ENCODE data around the gene PSG6.
"Not testable (repeated sequence)": the region's sequence is repeated elsewhere in the genome, so short reads cannot be mapped to it uniquely, and the experiment has no call there.

The PSG6 gene

DNA sequence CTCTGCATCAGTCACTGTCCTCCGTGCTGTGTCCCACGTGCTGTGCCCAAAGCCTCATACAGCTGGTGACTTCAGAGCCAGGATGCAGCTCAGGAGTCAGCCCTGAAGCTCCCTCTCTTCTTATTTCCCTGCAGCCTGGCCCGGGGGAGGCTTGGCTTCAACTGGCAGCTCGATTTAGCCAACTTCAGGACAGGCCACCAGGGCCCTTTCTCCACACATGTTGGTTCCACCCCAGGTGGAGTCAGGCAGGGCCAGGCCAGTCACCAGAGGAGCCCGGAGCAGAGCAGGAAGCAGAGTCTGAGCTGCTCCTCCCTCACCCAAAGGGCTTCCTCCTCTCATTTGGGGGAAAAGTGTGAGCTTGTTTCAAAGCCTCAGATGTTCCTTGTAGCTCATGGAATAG lies 11.5 kb downstream of the PSG6 start:
- not testable (repeated sequence) for DNase-seq (ENCODE audit: low spot score)

DNA sequence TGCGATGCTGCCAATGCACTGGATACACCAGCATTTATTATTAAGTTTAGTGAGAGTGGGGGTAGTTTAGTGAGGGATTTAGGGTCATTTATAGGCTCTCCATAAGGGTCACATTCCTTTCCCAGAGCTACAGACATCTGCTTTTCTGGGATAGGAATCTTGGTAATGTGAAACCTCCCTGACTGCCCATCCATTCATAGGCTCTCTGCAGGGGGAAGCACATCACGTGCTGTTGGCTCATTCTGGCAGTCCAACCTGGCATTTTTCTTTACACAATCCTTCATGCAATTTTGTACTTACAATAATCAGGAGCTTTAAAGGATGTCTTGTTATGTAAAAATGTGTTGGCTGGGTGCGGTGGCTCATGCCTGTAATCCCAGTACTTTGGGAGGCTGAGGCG lies 17.1 kb downstream of the PSG6 start:
- not testable (repeated sequence) for DNase-seq (ENCODE audit: low spot score)

DNA sequence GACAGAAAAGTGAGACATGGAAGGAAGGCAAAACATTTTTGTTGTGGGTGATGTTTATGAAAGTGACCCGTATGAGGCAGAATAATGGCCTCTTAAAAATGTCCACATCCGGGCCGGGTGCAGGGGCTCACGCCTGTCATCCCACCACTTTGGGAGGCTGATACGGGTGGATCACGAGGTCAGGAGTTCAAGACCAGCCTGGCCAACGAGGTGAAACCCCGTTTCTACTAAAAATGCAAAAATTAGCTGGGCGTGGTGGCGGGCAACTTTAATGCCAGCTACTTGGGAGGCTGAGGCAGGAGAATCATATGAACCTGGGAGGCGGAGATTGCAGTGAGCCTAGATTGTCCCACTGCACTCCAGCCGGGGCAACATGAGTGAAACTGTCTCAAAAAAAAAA lies 18.0 kb downstream of the PSG6 start:
- not testable (repeated sequence) for DNase-seq (ENCODE audit: low spot score)

DNA sequence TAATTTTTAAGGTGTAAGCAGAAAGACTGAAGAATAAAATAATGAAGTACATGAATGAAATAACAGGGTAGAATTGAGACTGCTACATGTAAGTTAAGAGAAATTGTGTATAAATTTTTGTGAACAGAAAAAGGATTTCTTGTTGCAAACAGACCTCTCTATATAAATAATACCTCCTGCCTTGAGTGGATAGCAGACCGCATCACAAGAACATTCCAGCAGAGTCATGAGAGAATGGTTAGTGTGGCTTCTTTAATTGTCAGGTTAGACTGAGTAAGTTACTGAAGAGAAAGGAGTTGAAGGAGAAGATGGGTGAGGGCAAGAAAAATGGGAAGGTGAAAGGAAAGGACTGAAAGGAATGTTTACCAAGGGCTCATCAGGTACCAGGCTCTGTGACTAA lies 18.6 kb downstream of the PSG6 start:
- DNase-seq (ENCODE audit: low spot score) = peak; percentile 47

DNA sequence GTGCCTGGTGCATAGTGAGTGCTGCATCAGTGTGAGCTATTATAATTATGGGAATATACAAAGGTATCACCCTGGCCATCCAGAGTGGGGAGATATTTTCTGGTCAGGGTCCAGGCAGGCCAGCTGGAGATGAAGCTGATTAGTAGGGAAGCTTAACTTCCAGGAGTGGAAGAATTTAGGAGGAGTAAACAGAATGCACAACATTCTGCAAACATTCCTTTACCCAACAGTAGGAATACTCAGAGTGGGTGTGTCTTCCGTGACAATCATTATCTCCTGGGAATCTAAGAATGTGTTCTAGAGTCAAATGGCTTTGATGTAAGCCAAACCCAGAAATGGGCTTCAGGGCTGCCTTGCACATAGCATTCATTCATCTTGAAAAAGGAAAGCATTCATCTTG lies 19.0 kb downstream of the PSG6 start:
- DNase-seq (ENCODE audit: low spot score) = peak; percentile 69

DNA sequence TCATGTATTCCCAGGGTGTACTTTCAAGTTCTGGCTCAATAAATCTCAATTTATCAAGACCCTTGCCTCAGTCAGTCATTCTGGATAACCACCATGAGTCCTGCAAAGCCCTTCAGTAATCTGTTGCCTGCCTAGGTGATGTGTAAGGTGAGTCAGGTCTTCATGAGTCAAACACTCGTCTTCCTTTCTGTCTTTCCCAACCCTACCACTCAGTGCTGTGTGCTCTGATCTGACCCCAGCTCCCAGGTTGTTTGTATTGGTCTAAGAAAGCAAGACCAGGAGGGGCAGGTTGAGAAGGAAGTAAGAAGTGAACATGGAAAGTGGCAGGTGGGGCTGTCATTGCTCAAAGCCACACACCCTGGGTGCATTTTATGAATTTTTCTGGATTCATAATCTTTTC lies 20.0 kb downstream of the PSG6 start:
- peak; percentile 52 for DNase-seq (ENCODE audit: low spot score)

DNA sequence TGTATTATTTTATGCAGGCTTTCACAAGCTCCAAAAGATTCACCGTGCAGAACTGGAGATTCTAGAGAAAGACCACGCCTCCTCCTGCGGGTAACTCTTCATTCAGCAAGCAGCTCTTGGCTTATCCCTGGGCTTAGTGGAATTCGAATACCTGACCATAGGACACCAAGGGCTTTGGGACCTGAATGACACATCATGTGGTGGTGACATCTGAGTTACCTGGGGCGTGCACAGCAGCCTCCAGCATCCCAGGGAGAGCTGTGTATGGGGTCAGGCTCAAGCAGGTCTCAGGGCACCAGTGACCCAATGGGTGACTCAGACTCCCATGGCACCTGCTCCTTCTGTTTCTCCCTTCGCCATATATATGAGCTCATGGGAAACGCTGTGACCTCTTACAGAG lies 27.2 kb downstream of the PSG6 start:
- not testable (repeated sequence) for DNase-seq (ENCODE audit: low spot score)

DNA sequence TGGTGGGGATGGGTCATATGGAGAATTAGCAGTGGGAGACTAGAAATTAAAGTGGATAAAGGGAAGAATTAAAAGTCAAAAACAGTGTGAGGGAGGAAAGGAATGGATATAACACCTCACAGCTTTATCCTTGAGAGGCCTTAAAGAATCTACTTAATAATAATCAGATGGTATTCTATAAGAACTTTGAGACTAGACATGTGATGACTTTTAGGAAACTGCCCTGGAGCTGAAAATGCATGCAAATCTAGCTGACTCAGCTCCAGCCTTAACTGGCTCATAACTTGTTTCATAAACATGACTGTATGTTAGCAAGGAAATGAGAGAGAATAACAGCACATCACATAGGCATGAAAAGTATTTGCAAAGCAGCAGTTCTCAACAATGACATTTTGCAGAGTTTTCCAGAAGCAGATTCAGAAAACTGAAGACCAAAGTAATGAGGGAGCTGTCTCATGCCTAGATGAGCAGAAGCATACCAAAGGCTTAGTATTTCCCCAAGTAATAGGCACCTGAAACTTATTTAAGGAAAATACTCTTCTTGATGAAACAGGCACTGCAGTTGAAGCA lies 29.7 kb downstream of the PSG6 start:
- not testable (repeated sequence) for DNase-seq (ENCODE audit: low spot score)

DNA sequence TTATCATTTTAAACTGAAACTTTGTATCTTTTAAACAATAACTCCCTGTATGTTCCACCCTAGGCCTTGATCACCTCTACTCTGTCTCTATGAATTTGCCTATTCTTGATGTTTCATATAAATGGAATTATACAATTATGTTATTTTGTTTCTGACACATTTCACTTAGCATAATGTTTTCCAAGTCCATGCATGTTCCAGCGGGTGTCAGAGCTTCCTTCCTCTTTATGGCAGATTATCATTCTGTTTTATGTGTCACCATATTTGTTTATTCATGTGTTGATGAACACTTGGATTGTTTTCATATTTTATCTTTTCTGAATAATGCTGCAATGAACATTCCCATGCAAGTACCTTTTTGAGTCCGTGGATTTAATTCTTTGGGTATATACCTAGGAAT lies 35.0 kb downstream of the PSG6 start:
- not testable (repeated sequence) for DNase-seq (ENCODE audit: low spot score)

DNA sequence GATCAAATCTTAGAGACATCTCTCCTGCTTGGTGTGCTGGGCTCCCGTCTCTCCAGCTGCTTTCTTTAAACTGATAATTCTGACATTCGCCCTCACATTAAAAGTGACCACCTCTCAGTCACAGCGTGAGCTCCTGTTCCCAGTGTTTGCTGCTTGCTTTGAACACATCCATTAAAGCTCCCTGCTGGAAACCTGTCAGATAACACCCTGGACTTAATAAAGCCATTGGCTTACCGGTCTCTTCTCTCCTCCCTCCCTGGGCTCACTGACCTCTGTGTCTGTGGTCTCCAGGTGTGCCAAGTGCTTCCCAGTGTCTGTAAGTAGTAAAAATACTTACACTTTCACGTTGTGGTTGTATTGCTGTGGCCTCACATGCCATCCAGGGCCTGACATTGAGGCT lies 35.7 kb downstream of the PSG6 start:
- not testable (repeated sequence) for DNase-seq (ENCODE audit: low spot score)

DNA sequence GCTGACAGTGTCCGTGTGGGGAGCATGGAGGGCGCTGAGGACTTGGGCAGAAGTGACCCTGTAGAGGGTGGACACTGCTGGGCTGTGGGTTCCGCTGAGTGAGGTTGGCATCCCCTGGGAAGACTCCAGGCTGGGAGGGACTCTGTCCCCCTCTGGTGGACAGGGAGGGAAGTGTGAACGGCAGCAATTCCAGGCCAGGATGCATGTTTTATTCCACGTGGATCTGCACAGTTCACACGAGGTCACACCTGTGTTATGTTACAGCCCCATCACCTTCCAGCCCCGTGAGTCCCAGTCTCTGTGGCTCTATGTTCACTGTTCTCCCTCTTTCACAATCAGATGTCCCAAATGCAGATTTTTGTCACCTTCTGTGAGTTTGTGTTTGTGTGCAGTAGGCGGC lies 36.4 kb downstream of the PSG6 start:
- DNase-seq (ENCODE audit: low spot score) = peak; percentile 61

DNA sequence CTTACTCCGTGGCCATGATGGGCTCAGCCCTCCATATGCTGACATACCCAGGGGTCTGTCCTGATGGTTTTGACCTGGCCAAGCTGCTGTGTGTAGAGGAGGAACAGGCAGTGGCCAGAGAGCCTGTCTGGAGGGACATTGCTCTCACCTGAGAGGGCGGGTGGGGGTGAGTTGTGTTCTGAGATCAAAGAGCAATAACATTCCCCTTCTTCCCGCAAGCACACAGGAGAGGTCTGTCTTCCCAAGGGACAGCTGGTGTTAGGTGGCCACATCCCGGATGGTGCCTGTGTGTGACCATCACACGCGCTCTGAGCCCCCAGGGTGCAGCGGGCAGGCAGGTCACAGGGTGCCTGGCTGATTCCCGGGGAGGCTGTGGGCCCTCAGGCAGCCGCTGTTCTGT lies 37.1 kb downstream of the PSG6 start:
- DNase-seq (ENCODE audit: low spot score) = peak; percentile 95

DNA sequence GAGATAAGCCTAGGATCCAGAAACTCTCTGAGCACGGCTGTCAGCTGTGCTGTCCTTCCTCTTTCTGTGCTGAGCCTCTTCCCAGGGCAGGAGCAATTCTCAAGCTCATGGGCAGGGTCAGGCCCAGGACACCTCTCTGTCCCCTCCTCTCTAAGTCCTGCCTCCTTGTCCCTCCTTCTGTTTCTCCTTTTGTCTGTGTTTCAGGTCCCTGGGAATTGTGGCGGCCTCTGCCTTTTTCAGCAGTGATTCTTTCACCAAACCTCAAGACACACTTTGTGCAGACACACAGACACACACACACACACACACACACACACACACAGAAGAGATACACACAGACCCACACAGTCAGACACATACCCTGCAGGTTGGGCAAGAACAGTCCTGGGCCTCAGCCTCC lies 38.1 kb downstream of the PSG6 start, which contains the start of gene PSG1:
PSG1 (minus strand) TSS at position 101 of the 400 bp plus-strand sequence. CDS start 132 bp downstream, outside the sequence.
- peak; percentile 39 for DNase-seq (ENCODE audit: low spot score)

DNA sequence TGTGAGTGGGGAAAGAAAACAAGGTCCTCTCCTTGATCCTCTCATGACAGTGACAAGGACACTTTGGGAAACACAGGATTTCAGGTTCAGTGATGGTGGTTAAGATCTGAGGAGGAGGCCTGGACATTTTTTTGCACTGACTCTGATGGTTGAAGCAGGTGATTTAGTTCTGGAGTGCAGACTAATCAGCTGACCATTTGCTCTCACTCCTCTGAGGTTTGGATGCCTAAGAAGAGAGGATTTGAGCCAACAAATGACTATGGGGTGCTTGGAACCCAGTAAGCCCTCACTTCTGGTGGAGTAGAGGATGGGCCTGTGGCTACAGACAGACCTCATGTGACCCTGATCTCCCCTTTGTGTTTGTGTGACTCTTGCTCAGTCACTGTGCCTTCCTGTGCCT lies 41.1 kb downstream of the PSG6 start:
- DNase-seq (ENCODE audit: low spot score) = peak; percentile 36

DNA sequence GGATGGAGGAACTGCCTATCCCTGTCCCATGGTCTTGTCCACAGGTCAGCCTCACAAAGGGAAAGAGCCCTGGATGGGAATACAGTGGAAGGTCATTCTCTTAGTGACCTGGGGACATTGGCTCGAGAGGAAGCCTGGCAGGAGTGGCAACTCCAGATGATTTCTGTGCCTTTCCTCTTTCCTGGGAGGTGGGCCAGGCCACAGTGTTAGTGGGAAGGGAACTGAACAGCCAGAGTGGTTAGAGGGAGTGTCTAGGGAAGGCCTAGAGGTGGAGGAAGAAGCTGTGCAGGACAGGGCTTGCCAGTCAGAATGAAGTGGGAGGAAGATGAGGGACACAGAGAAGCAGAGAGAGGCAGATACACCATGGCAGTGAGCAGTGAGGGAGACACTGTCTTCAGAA lies 41.8 kb downstream of the PSG6 start:
- peak; percentile 46 for DNase-seq (ENCODE audit: low spot score)

DNA sequence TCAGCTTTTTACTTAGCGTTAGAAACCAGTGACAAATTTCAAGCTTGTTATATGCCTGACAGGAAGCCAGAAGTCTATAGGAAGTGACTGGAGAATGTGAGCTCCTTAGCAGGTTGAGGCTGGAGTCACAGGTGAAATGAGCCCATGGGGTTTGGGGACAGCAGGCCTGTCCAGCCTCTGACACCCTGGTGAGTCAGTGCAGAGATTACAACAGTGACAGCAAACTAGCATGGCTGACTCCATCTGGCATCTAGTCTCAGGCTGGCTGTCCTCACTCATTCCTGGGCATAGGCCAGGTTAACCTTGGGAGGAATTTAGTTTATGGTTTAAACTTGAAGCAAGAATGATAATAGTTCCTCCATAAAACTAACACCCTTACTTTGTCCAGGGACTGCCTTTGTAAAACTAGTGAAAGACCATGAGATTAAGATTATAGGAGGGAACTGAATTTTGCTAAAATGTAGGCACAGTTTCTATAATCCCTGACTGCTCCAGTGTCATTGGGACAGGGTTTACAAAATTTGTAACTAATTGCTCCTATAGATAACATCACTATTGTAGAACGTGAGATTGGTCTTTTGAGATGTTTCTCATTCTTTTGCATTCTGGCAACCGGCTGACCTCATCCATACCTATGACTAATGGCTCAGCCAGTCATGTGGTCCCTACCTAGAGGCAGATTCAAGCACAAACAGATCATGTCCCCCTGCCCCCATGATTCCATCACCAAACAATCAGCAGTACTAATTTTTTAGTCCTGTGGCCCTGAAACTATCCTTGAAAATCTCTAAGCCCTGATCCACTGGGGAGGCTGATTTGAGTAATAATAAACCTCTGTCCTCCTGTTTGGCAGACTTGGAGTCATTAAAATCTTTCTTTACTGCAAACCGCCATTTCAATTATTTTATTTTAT lies 42.5 kb downstream of the PSG6 start:
- DNase-seq (ENCODE audit: low spot score) = peak; percentile 44

DNA sequence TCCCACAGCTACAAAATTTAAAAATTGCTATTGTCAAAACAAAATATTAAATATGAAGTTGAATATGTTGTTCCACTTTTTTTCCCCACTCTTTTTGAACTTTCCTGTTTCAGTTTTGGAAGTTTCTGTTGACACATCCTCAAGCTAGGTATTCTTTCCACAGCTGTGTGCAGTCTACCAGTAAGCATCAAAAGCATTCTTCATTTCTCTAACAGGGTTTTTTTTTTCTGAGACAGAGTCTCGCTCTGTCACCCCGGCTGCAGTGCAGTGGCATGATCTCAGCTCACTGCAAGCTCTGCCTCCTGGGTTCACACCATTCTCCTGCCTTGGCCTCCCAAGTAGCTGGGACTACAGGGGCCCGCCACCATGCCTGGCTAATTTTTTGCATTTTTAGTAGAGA lies 43.6 kb downstream of the PSG6 start:
- DNase-seq (ENCODE audit: low spot score) = not testable (repeated sequence)

DNA sequence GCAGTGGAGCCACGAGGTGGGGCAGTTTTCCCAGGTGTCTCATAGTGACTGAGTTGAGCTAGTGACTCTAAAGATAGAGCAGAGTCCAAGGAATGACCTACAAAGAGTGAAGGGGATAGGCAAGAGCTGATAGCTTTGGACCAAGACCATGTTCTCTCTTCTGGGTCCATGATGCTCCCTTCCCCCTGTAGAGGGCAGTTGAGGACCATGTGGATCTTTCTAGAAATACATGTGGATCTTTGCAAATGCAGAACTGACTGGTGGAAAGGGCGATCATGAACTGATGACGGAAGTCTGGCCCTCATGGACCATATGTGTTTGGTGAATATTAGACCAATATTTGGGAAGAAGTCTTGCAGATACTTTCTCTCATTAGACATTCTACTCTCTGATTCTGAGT lies 45.1 kb downstream of the PSG6 start:
- DNase-seq (ENCODE audit: low spot score) = no peak

DNA sequence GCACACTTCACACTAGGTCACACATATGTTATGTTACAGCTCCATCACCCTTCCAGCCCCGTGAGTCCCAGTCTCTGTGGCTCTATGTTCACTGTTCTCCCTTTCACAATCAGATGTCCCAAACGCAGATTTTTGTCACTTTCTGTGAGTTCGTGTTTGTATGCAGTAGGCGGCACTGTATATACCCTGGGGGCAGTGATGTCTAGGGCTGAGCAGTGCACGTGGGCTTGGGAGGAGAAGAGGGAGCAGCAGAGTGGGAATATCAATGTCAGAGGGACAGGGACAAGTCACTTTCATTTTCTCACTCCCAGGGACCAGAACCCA lies 60.2 kb downstream of the PSG6 start:
- DNase-seq (ENCODE audit: low spot score) = no peak

DNA sequence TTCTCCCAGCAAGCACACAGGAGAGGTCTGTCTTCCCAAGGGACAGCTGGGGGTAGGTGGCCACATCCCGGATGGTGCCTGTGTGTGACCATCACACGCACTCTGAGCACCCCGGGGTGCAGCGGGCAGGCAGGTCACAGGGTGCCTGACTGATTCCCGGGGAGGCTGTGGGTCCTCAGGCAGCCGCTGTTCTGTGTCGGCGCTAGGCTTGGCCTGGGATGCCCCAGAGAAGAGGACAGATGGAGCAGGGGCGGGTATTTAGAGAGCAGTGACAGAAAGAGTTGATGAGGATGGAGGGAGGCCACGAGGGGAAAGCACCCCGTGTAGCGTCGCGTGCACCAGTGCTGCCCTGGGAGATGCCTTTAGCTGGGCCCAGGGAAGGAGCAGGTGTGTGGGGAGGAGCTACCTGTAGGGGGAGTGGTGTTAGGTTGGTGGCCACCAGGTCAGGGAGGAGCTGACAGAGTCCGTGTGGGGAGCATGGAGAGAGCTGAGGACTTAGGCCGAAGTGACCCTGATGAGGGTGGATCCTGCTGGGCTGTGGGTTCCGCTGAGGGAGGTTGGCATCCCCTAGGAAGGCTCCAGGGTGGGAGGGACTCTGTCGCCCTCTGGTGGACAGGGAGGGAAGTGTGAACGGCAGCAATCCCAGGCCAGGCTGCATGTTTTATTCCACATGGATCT lies 60.7 kb downstream of the PSG6 start:
- DNase-seq (ENCODE audit: low spot score) = peak; percentile 66

DNA sequence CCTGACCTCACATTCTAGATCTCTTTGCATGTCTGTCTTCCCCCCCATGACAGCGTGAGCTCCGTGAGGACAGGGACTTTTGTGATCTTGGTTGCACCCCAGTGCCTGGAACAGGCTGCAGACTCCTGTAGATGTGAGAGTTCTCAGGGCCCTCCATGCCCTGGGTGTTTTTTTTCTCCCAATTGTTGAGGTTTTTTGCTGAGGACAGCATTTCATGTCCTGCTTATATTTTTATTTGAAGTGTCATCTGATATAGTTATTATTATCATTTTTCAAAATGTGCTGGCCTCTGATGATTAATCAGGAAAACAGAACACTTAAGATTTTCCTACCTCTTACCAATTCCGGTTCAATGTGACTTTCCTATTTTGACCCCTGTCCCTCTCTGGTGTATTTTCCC lies 62.9 kb downstream of the PSG6 start:
- not testable (repeated sequence) for DNase-seq (ENCODE audit: low spot score)

DNA sequence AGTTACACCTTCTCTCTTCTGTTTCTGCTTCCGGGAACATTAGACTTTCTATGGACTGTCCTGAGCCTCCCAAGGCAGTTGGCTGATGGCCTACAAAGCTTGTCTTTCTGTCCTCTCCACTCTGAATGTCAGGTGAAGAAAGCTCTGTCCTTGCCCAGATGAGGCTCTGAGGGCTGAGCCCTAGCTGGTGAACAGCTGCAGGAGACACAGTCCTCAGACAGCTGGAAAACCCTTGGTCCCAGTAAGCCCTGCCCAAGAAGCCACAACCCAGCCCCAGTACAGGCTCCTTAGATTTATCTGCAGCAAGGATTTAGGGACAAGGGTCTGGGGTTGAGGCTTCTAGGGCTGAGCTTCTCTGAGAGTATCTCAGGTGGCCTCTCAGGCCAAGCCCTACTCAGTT lies 64.5 kb downstream of the PSG6 start:
- not testable (repeated sequence) for DNase-seq (ENCODE audit: low spot score)

DNA sequence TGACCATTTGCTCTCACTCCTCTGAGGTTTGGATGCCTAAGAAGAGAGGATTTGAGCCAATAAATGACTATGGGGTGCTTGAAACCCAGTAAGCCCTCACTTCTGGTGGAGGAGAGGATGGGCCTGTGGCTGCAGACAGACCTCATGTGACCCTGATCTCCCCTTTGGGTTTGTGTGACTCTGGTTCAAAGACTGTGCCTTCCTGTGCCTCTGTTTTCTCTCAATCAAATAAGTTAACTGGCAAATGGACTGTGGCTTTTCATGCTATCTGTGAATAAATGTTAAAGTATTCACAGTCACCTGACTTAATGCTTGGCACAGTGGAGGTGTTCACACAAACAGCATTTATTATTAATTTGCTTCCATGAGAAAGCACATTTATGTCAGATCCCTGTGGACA lies 64.9 kb downstream of the PSG6 start:
- not testable (repeated sequence) for DNase-seq (ENCODE audit: low spot score)

Data from SW480 (cell line).